SK-N-SH treated with all-trans-retinoic acid at 6 μM for 48 hours (cell line): Measurements from ENCODE around the gene FNBP1L.

Source experiments
- ARNTL ChIP-seq: fragments of 450-650 bp; formaldehyde crosslinking; IDR thresholded peaks from 2 replicates; pipeline ENCODE4 v1.5.0; 2020; ENCODE audit warnings: low read depth, mild to moderate bottlenecking, moderate library complexity, borderline replicate concordance
- BACH2 ChIP-seq: fragments of 250-450 bp; sonication (Bioruptor Pico); IDR thresholded peaks from 2 replicates; pipeline ENCODE4 v1.9.0; 2021; ENCODE audit warnings: mild to moderate bottlenecking, borderline replicate concordance
- CREB5 ChIP-seq: fragments of 250-450 bp; sonication (Bioruptor Pico); IDR thresholded peaks from 2 replicates; pipeline ENCODE4 v1.5.1; 2020; ENCODE audit warnings: low read depth, mild to moderate bottlenecking, moderate library complexity
- ESRRG ChIP-seq: fragments of 250-450 bp; sonication (Bioruptor Pico); IDR thresholded peaks from 2 replicates; pipeline ENCODE4 v1.6.1; 2021; ENCODE audit warnings: mild to moderate bottlenecking
- GLIS3 ChIP-seq: fragments of 250-450 bp; sonication (Bioruptor Pico); IDR thresholded peaks from 2 replicates; pipeline ENCODE4 v1.5.0; 2020; ENCODE audit warnings: mild to moderate bottlenecking, moderate library complexity
- OSR1 ChIP-seq: fragments of 250-450 bp; sonication (Bioruptor Pico); IDR thresholded peaks from 2 replicates; pipeline ENCODE4 v1.8.0; 2022; ENCODE audit warnings: moderate library complexity, mild to moderate bottlenecking, inconsistent platforms
- PATZ1 ChIP-seq: fragments of 250-450 bp; sonication (Bioruptor Pico); IDR thresholded peaks from 2 replicates; pipeline ENCODE4 v1.8.0; 2020; ENCODE audit warnings: mild to moderate bottlenecking, moderate library complexity, borderline replicate concordance
- RARB ChIP-seq: fragments of 250-450 bp; sonication (Bioruptor Pico); IDR thresholded peaks from 2 replicates; pipeline ENCODE4 v1.8.0; 2021; ENCODE audit warnings: mild to moderate bottlenecking, moderate library complexity
- SNAI2 ChIP-seq: fragments of 250-450 bp; sonication (Bioruptor Pico); IDR thresholded peaks from 2 replicates; pipeline ENCODE4 v1.5.0; 2020; ENCODE audit warnings: mild to moderate bottlenecking, moderate library complexity
- TCF4 ChIP-seq: fragments of 250-450 bp; sonication (Bioruptor Pico); IDR thresholded peaks from 2 replicates; pipeline ENCODE4 v1.8.0; 2021; ENCODE audit warnings: mild to moderate bottlenecking, moderate library complexity, borderline replicate concordance
- TOX ChIP-seq: fragments of 250-450 bp; sonication (Bioruptor Pico); IDR thresholded peaks from 2 replicates; pipeline ENCODE4 v1.8.0; 2021; ENCODE audit warnings: mild to moderate bottlenecking, moderate library complexity, borderline replicate concordance
- ZFP30 ChIP-seq: fragments of 450-650 bp; formaldehyde crosslinking; IDR thresholded peaks from 2 replicates; pipeline ENCODE4 v1.5.0; 2022; ENCODE audit warnings: mild to moderate bottlenecking, moderate library complexity
- ZNF565 ChIP-seq: fragments of 450-650 bp; formaldehyde crosslinking; conservative IDR thresholded peaks from 2 replicates; pipeline ENCODE4 v1.5.0; 2020; ENCODE audit warnings: low read depth, mild to moderate bottlenecking, moderate library complexity
- ZNF70 ChIP-seq: fragments of 450-650 bp; formaldehyde crosslinking; IDR thresholded peaks from 2 replicates; pipeline ENCODE4 v1.5.0; 2020; ENCODE audit warnings: mild to moderate bottlenecking, moderate library complexity

GRCh38 chr1:93475681-93476080 lies 27.8 kb downstream of the FNBP1L start:
- TF ChIP-seq PATZ1 (CRISPR knock-in tag) = no peak
- TF ChIP-seq GLIS3 = no peak
- no peak for TF ChIP-seq RARB
- no peak for TF ChIP-seq BACH2 (CRISPR knock-in tag)
- TF ChIP-seq ESRRG (CRISPR knock-in tag) = no peak
- TF ChIP-seq TOX (CRISPR knock-in tag) = no peak
- no peak for TF ChIP-seq ZNF565
- no peak for TF ChIP-seq ZNF70 (CRISPR knock-in tag)
- no peak for TF ChIP-seq ZFP30 (CRISPR knock-in tag)
- TF ChIP-seq ARNTL (CRISPR knock-in tag) = no peak
- TF ChIP-seq OSR1 (CRISPR knock-in tag) = no peak
- no peak for TF ChIP-seq CREB5 (CRISPR knock-in tag)
- no peak for TF ChIP-seq TCF4 (CRISPR knock-in tag)
- no peak for TF ChIP-seq SNAI2 (CRISPR knock-in tag)
